ENCODE data around the gene FUOM. TPM values are rescaled to one million over a fixed set of nuclear protein-coding genes. Genes with fewer than 3 reads are reported as not detected.
A peak's percentile ranks its signal among the peaks of the same experiment; 100 is the strongest.

FUOM gene
- total RNA-seq, 1 donor from 2014 or later: 54.0 TPM

GRCh38 chr10:133403359-133403758 is 45.5 kb upstream of the FUOM start:
- intact Hi-C loops (cut with DNase I): no loop called here
- Histone ChIP-seq H3K36me3 (peaks cover 0 to 43% of the 10 kb centered on the region in 2 donors), H3K27me3 (no peaks in the 10 kb centered on the region), H3K9me3 (no peaks in the 10 kb centered on the region), H3K4me1 (no peaks in the 10 kb centered on the region), H3K4me3 (no peak overlapping the region), H3K27ac (no peak overlapping the region)
- DNase-seq (ENCODE audit: extremely low spot score in 2 of 2): no peak
- TF ChIP-seq POLR2AphosphoS5 (IDR thresholded peaks at IDR 0.05; ENCODE audit: insufficient read depth in 1 of 2, low read depth in 1 of 2) (no peak), CTCF (IDR thresholded peaks at IDR 0.05) (no peak), POLR2A (IDR thresholded peaks at IDR 0.05) (no peak)

GRCh38 chr10:133401981-133402725 is 44.3 kb upstream of the FUOM start:
- Histone ChIP-seq H3K27ac (no peak overlapping the region), H3K4me3 (no peak overlapping the region), H3K4me1 (no peaks in the 10 kb centered on the region), H3K27me3 (no peaks in the 10 kb centered on the region), H3K36me3 (peaks cover 0 to 46% of the 10 kb centered on the region in 2 donors), H3K9me3 (no peaks in the 10 kb centered on the region)
- intact Hi-C loops (cut with DNase I): no loop called here
- TF ChIP-seq POLR2A (IDR thresholded peaks at IDR 0.05): no peak
- no peak for TF ChIP-seq POLR2AphosphoS5 (IDR thresholded peaks at IDR 0.05; ENCODE audit: insufficient read depth in 1 of 2, low read depth in 1 of 2)
- TF ChIP-seq CTCF (IDR thresholded peaks at IDR 0.05): no peak
- peak in 1 of 2 donors; percentile 93 for DNase-seq (ENCODE audit: extremely low spot score in 2 of 2)

GRCh38 chr10:133401500-133401899 is 43.7 kb upstream of the FUOM start:
- intact Hi-C loops (cut with DNase I): no loop called here
- H3K27ac ChIP-seq: no peak overlapping the region
- H3K36me3 ChIP-seq: peaks cover 0 to 52% of the 10 kb centered on the region in 2 donors

GRCh38 chr10:133400624-133401424 is 43.0 kb upstream of the FUOM start:
- intact Hi-C loops (cut with DNase I): no loop called here
- DNase-seq (ENCODE audit: extremely low spot score in 2 of 2): no peak
- peaks cover 0 to 52% of the 10 kb centered on the region in 2 donors for H3K36me3 ChIP-seq

More at GRCh38 chr10:133401500-133401899, 43.7 kb upstream of the FUOM start:
- no peak overlapping the region for H3K4me3 ChIP-seq
- TF ChIP-seq POLR2AphosphoS5 (IDR thresholded peaks at IDR 0.05; ENCODE audit: insufficient read depth in 1 of 2, low read depth in 1 of 2): no peak
- no peak for TF ChIP-seq POLR2A (IDR thresholded peaks at IDR 0.05)
- TF ChIP-seq CTCF (IDR thresholded peaks at IDR 0.05): no peak
- H3K27me3 ChIP-seq: no peaks in the 10 kb centered on the region
- no peaks in the 10 kb centered on the region for H3K9me3 ChIP-seq
- DNase-seq (ENCODE audit: extremely low spot score in 2 of 2): peak in 1 of 2 donors; percentile 61
- H3K4me1 ChIP-seq: no peaks in the 10 kb centered on the region

More at GRCh38 chr10:133400624-133401424, 43.0 kb upstream of the FUOM start:
- no peaks in the 10 kb centered on the region for H3K9me3 ChIP-seq
- no peaks in the 10 kb centered on the region for H3K27me3 ChIP-seq
- no peaks in the 10 kb centered on the region for H3K4me1 ChIP-seq
- TF ChIP-seq CTCF (IDR thresholded peaks at IDR 0.05) (no peak), POLR2AphosphoS5 (IDR thresholded peaks at IDR 0.05; ENCODE audit: insufficient read depth in 1 of 2, low read depth in 1 of 2) (no peak)
- H3K4me3 ChIP-seq: no peak overlapping the region
- no peak overlapping the region for H3K27ac ChIP-seq
